NT2/D1 (cell line): ENCODE data around the gene ARHGAP25.
"Not testable (repeated sequence)": the region's sequence is repeated elsewhere in the genome, so short reads cannot be mapped to it uniquely, and the experiment has no call there.

ENCODE experiments used
- DNase-seq: peaks from one replicate; pipeline ENCODE4 v3.0.0-alpha.2; 2011; ENCODE audit warnings: low read depth, low spot score
- H3K27me3 ChIP-seq: 2 replicates; pipeline ENCODE4 v1.6.0; 2011; ENCODE audit warnings: mild to moderate bottlenecking; ENCODE audit not compliant: insufficient read length, insufficient read depth
- H3K36me3 ChIP-seq: 2 replicates; pipeline ENCODE4 v1.6.1; 2011; ENCODE audit warnings: mild to moderate bottlenecking, low read length, mixed read lengths; ENCODE audit not compliant: insufficient read depth, insufficient read length
- H3K4me1 ChIP-seq: 2 replicates; pipeline ENCODE4 v1.5.1; 2011; ENCODE audit not compliant: insufficient read depth, insufficient read length
- H3K4me3 ChIP-seq: 2 replicates; pipeline ENCODE4 v1.5.1; 2011; ENCODE audit warnings: low read depth; ENCODE audit not compliant: insufficient read length
- H3K9ac ChIP-seq: 2 replicates; pipeline ENCODE4 v1.6.0; 2011; ENCODE audit warnings: low read depth; ENCODE audit not compliant: insufficient read length
- H3K9me3 ChIP-seq: 2 replicates; pipeline ENCODE4 v1.5.1; 2011; ENCODE audit warnings: mild to moderate bottlenecking, low read length; ENCODE audit not compliant: insufficient read depth
- SUZ12 ChIP-seq: IDR thresholded peaks from 2 replicates; pipeline ENCODE4 v1.6.1; 2011; ENCODE audit not compliant: insufficient read length, insufficient read depth; ENCODE audit errors: extremely low read depth
- YY1 ChIP-seq: IDR thresholded peaks from 2 replicates; pipeline ENCODE4 v1.6.1; 2011; ENCODE audit not compliant: insufficient read length, insufficient read depth
- ZNF274 ChIP-seq: IDR thresholded peaks from 2 replicates; pipeline ENCODE4 v1.6.1; 2011; ENCODE audit warnings: mild to moderate bottlenecking, low read depth, low read length

Gene ARHGAP25

GRCh38 chr2:68800517-68800916 is 65.9 kb downstream of the ARHGAP25 start:
- Histone ChIP-seq H3K36me3 (no peaks in the 10 kb centered on the region), H3K9me3 (no peaks in the 10 kb centered on the region), H3K4me1 (peaks cover 4% of the 10 kb centered on the region), H3K9ac (no peak overlapping the region), H3K4me3 (no peak overlapping the region), H3K27me3 (no peaks in the 10 kb centered on the region)
- no peak for DNase-seq
- TF ChIP-seq SUZ12 (no peak), ZNF274 (no peak), YY1 (no peak)

GRCh38 chr2:68802161-68802560 is 67.5 kb downstream of the ARHGAP25 start:
- not testable (repeated sequence) for DNase-seq, H3K4me1 ChIP-seq, H3K9me3 ChIP-seq, H3K27me3 ChIP-seq, H3K4me3 ChIP-seq, H3K36me3 ChIP-seq, H3K9ac ChIP-seq

DNA sequence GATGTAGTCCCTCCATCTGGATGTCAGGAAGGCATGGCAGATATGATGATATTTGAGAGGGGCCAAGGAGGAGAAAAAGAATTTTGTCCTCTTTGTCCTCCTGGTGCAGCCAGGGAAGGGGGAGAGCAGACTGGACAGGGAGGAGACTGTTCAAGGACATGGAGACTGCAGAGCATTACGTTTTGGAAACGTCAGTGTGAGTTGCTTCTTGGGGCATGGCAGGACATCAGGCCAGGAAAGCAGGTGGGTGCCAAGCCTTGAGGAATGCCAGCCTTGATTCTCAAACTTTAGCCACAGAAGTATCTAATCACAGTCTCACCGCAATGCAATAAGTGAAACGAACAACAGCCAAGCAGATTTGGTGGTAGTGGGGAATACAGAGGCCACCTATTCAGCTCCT is 70.4 kb downstream of the ARHGAP25 start:
- H3K36me3 ChIP-seq, result no peaks in the 10 kb centered on the region
- H3K27me3 ChIP-seq, result no peaks in the 10 kb centered on the region
- DNase-seq, result no peak
- H3K9ac ChIP-seq, result no peak overlapping the region
- peaks cover 3% of the 10 kb centered on the region for H3K4me1 ChIP-seq
- no peak overlapping the region for H3K4me3 ChIP-seq
- H3K9me3 ChIP-seq, result no peaks in the 10 kb centered on the region
- TF ChIP-seq ZNF274 (no peak), YY1 (no peak), SUZ12 (no peak)

DNA sequence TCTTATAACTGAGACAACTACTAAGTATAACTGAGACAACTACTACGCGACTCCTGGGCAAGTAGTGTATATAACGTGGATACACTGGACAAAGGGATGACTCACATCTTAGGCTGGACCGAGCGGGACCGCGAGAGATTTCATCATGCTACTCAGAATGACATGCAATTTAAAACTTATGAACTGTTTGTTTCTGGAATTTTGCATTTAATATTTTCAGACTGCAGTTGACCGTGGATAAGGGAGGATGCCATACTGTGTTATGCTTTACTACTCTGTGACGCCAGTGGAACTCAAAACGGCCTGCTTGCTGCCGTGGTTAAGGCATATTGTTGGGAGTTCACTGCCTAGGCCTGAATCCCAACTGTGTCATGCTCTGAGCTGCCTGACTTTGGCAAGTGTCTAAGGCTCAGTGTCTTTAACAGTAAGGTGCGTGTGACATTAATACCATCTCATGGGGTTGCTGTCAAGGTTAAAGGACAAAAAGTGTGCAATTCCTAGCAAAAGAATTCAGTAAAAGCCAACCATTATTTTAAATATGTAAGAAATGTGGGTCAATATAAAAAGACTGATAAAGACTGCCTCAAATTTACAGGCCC is 72.0 kb downstream of the ARHGAP25 start:
- H3K27me3 ChIP-seq, result no peaks in the 10 kb centered on the region
- no peak overlapping the region for H3K9ac ChIP-seq
- no peaks in the 10 kb centered on the region for H3K9me3 ChIP-seq
- DNase-seq, result no peak
- no peak overlapping the region for H3K4me3 ChIP-seq
- no peaks in the 10 kb centered on the region for H3K4me1 ChIP-seq
- no peaks in the 10 kb centered on the region for H3K36me3 ChIP-seq
- no peak for TF ChIP-seq YY1
- TF ChIP-seq ZNF274, result no peak
- no peak for TF ChIP-seq SUZ12

DNA sequence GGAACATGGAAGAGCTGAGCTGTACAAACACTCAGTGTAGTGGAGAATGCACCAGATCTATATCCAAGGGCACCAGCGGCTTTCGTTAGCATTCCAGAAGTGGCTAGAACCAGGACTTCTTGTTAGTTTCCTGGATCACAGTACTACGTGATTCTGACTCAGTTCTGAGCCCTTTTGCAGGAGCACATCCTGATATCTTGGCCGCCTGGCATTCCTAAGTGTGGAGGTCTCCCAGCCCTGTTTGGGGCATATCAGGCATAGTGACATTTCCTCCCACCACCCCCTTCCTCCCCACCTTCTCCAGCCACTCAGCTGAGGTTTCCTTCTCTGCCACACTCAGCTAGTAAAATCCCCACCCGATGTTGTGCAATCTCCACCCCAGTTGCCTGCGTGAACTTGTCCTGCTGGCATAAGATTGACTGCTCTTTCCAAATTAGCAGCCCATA is 73.2 kb downstream of the ARHGAP25 start:
- Histone ChIP-seq H3K4me3 (no peak overlapping the region), H3K4me1 (no peaks in the 10 kb centered on the region), H3K9ac (no peak overlapping the region), H3K9me3 (no peaks in the 10 kb centered on the region), H3K36me3 (no peaks in the 10 kb centered on the region), H3K27me3 (no peaks in the 10 kb centered on the region)
- DNase-seq, result no peak
- TF ChIP-seq ZNF274, result no peak
- TF ChIP-seq YY1, result no peak
- TF ChIP-seq SUZ12, result no peak

GRCh38 chr2:68809324-68810240 is 75.0 kb downstream of the ARHGAP25 start:
- no peaks in the 10 kb centered on the region for H3K36me3 ChIP-seq
- TF ChIP-seq YY1 (no peak), ZNF274 (no peak), SUZ12 (no peak)
- H3K4me3 ChIP-seq, result no peak overlapping the region
- H3K4me1 ChIP-seq, result no peaks in the 10 kb centered on the region
- no peak for DNase-seq
- no peak overlapping the region for H3K9ac ChIP-seq
- H3K9me3 ChIP-seq, result no peaks in the 10 kb centered on the region
- no peaks in the 10 kb centered on the region for H3K27me3 ChIP-seq

GRCh38 chr2:68811364-68811763 is 76.8 kb downstream of the ARHGAP25 start:
- Histone ChIP-seq H3K4me1 (no peaks in the 10 kb centered on the region), H3K36me3 (no peaks in the 10 kb centered on the region), H3K9me3 (no peaks in the 10 kb centered on the region), H3K27me3 (no peaks in the 10 kb centered on the region), H3K4me3 (no peak overlapping the region), H3K9ac (no peak overlapping the region)
- TF ChIP-seq SUZ12 (no peak), YY1 (no peak), ZNF274 (no peak)
- DNase-seq, result no peak
